GM23338 (cell line): ENCODE results near the gene CTNND2. TPM values are rescaled to one million over a fixed set of nuclear protein-coding genes. Genes with fewer than 3 reads are reported as not detected.

ENCODE experiments used
- ATAC-seq: fragments of 200-7000 bp; cut with Tn5 transposase; 3 replicates; pipeline ENCODE4 v1.9.1; 2020
- DNase-seq: peaks from one replicate; pipeline ENCODE4 v3.0.0-alpha.2; 2015; ENCODE audit warnings: low spot score
- H2AFZ ChIP-seq: fragments of 200-600 bp; sonication (generic); 2 replicates; pipeline ENCODE4 v1.8.0; 2016; ENCODE audit warnings: antibody characterized with exemption, mild to moderate bottlenecking, moderate library complexity
- H3F3A ChIP-seq: fragments of 200-600 bp; sonication (generic); replicated peaks from 2 replicates; pipeline ENCODE4 v1.8.0; 2017; ENCODE audit warnings: antibody characterized with exemption, mixed run types, low read depth
- H3K27ac ChIP-seq: fragments of 200-600 bp; sonication (generic); 2 replicates; pipeline ENCODE4 v1.6.1; 2016; ENCODE audit warnings: low read depth
- H3K27me3 ChIP-seq: fragments of 200-600 bp; sonication (generic); 2 replicates; pipeline ENCODE4 v1.8.0; 2016; ENCODE audit warnings: mild to moderate bottlenecking, mixed run types, moderate library complexity; ENCODE audit not compliant: insufficient read depth
- H3K36me3 ChIP-seq: fragments of 200-600 bp; sonication (generic); 2 replicates; pipeline ENCODE4 v1.8.0; 2016; ENCODE audit warnings: mild to moderate bottlenecking; ENCODE audit not compliant: insufficient read depth
- H3K4me1 ChIP-seq: fragments of 200-600 bp; sonication (generic); 2 replicates; pipeline ENCODE4 v1.8.0; 2016; ENCODE audit warnings: mild to moderate bottlenecking, moderate library complexity; ENCODE audit not compliant: insufficient read depth
- H3K4me2 ChIP-seq: fragments of 200-600 bp; sonication (generic); 2 replicates; pipeline ENCODE4 v1.7.1; 2017; ENCODE audit warnings: mixed run types
- H3K4me3 ChIP-seq: fragments of 200-600 bp; sonication (generic); 2 replicates; pipeline ENCODE4 v1.6.1; 2016; ENCODE audit warnings: mixed run types
- H3K79me2 ChIP-seq: fragments of 200-600 bp; sonication (generic); replicated peaks from 2 replicates; pipeline ENCODE4 v1.8.0; 2017; ENCODE audit warnings: mild to moderate bottlenecking; ENCODE audit not compliant: insufficient read depth
- H3K9me2 ChIP-seq: fragments of 200-600 bp; sonication (generic); 2 replicates; pipeline ENCODE4 v1.8.0; 2017; ENCODE audit not compliant: insufficient read depth
- H4K20me1 ChIP-seq: fragments of 200-600 bp; sonication (generic); replicated peaks from 2 replicates; pipeline ENCODE4 v1.8.0; 2017; ENCODE audit warnings: mild to moderate bottlenecking; ENCODE audit not compliant: insufficient read depth
- H3K27ac Mint-ChIP-seq: 2 replicates; pipeline ENCODE4 v1.8.0; 2020; ENCODE audit warnings: inconsistent platforms, mild to moderate bottlenecking, moderate library complexity, mixed read lengths
- H3K27me3 Mint-ChIP-seq: 3 replicates; pipeline ENCODE4 v1.8.0; 2022; ENCODE audit warnings: low read depth, mild to moderate bottlenecking, moderate library complexity, mixed read lengths, inconsistent platforms; ENCODE audit not compliant: insufficient read depth, poor library complexity
- H3K36me3 Mint-ChIP-seq: 3 replicates; pipeline ENCODE4 v1.8.0; 2021; ENCODE audit warnings: low read depth, mild to moderate bottlenecking, inconsistent platforms, moderate library complexity, mixed read lengths
- H3K4me1 Mint-ChIP-seq: 3 replicates; pipeline ENCODE4 v1.8.0; 2020; ENCODE audit warnings: mild to moderate bottlenecking, inconsistent platforms, mixed read lengths
- H3K4me3 Mint-ChIP-seq: 3 replicates; pipeline ENCODE4 v1.8.0; 2021; ENCODE audit warnings: moderate library complexity, mild to moderate bottlenecking, inconsistent platforms, mixed read lengths
- H3K9me3 Mint-ChIP-seq: 3 replicates; pipeline ENCODE4 v1.8.0; 2020; ENCODE audit warnings: moderate library complexity, mild to moderate bottlenecking, inconsistent platforms, mixed read lengths
- CREB1 ChIP-seq: fragments of 250-450 bp; sonication (Bioruptor Pico); IDR thresholded peaks from 2 replicates; pipeline ENCODE4 v1.5.0; 2020; ENCODE audit warnings: low read depth, mild to moderate bottlenecking, moderate library complexity
- CTCF ChIP-seq, 2 experiments: fragments of 200-600 bp in 1 of 2; sonication (generic) in 1 of 2; conservative IDR thresholded peaks; 2 replicates each; pipeline versions ENCODE4 v1.5.1 to v1.6.1; 2016 to 2017; ENCODE audit warnings: antibody characterized with exemption in 2 of 2, low read depth in 2 of 2, mild to moderate bottlenecking in 2 of 2, moderate library complexity in 1 of 2
- ETS1 ChIP-seq: IDR thresholded peaks from 2 replicates; pipeline ENCODE4 v1.6.1; 2016; ENCODE audit warnings: antibody characterized with exemption
- EZH2 ChIP-seq: fragments of 200-600 bp; sonication (generic); IDR thresholded peaks from one replicate; pipeline ENCODE4 v1.8.0; 2017; ENCODE audit warnings: antibody characterized with exemption, mild to moderate bottlenecking, low read depth; ENCODE audit not compliant: unreplicated experiment
- EZH2phosphoT487 ChIP-seq: fragments of 200-600 bp; sonication (generic); IDR thresholded peaks from one replicate; pipeline ENCODE4 v1.8.1; 2018; ENCODE audit warnings: antibody characterized with exemption; ENCODE audit not compliant: unreplicated experiment
- JUNB ChIP-seq: IDR thresholded peaks from one replicate; pipeline ENCODE4 v1.6.1; 2016; ENCODE audit warnings: antibody characterized with exemption; ENCODE audit not compliant: unreplicated experiment
- NANOG ChIP-seq: IDR thresholded peaks from 2 replicates; pipeline ENCODE4 v1.6.1; 2016; ENCODE audit warnings: antibody characterized with exemption, borderline replicate concordance
- POLR2AphosphoS5 ChIP-seq: IDR thresholded peaks from 2 replicates; pipeline ENCODE4 v1.6.1; 2016; ENCODE audit warnings: antibody characterized with exemption, low read depth
- REST ChIP-seq: IDR thresholded peaks from one replicate; pipeline ENCODE4 v1.6.1; 2018; ENCODE audit warnings: antibody characterized with exemption; ENCODE audit not compliant: unreplicated experiment
- STAT1 ChIP-seq: IDR thresholded peaks from one replicate; pipeline ENCODE4 v1.6.1; 2016; ENCODE audit warnings: antibody characterized with exemption; ENCODE audit not compliant: unreplicated experiment
- ZNF114 ChIP-seq: fragments of 250-450 bp; sonication (Bioruptor Pico); IDR thresholded peaks from 2 replicates; pipeline ENCODE4 v1.5.0; 2020; ENCODE audit warnings: mild to moderate bottlenecking, moderate library complexity
- ZNF331 ChIP-seq: fragments of 250-450 bp; sonication (Bioruptor Pico); IDR thresholded peaks from 2 replicates; pipeline ENCODE4 v1.5.0; 2020; ENCODE audit warnings: low read depth, mild to moderate bottlenecking, moderate library complexity
- ZNF462 ChIP-seq: fragments of 250-450 bp; sonication (Bioruptor Pico); IDR thresholded peaks from 2 replicates; pipeline ENCODE4 v1.5.0; 2020; ENCODE audit warnings: mild to moderate bottlenecking, moderate library complexity
- polyA plus RNA-seq: library from polyadenylated mRNA; unstranded; fragments of >200 nt; fragmentation: Nextera tagmentation; extraction: Ambion mirVana; gene quantifications from 2 replicates; pipeline ENCODE4 v1.2.1, GENCODE V29; 2016
- total RNA-seq: library from RNA; depleted of rRNA; stranded (reverse); fragments of >200 nt; shearing (Covaris generic); gene quantifications from 2 replicates; pipeline ENCODE4 v1.2.3, GENCODE V29; 2014

Gene CTNND2
- total and polyA plus RNA-seq, 2 experiments from 2014 or later = 5.1 to 7.0 TPM

GRCh38 chr5:11037941-11038340, 866.3 kb downstream of the CTNND2 start:
- no peaks in the 10 kb centered on the region for H3K36me3 Mint-ChIP-seq
- H3K4me1 ChIP-seq = no peaks in the 10 kb centered on the region
- no peak overlapping the region for H3K27ac Mint-ChIP-seq
- ATAC-seq = no peak
- H3K4me3 ChIP-seq = no peak overlapping the region
- H3K27me3 ChIP-seq = no peaks in the 10 kb centered on the region
- H3K79me2 ChIP-seq = no peaks in the 10 kb centered on the region
- no peaks in the 10 kb centered on the region for H3K36me3 ChIP-seq
- H3K9me3 Mint-ChIP-seq = no peaks in the 10 kb centered on the region
- no peaks in the 10 kb centered on the region for H3F3A ChIP-seq
- no peak overlapping the region for H2AFZ ChIP-seq
- no peaks in the 10 kb centered on the region for H3K27me3 Mint-ChIP-seq
- TF ChIP-seq CREB1 (no peak), CTCF (conservative IDR thresholded peaks at IDR 0.05; ENCODE audit: low read depth in 2 of 2) (no peak), POLR2AphosphoS5 (no peak), ETS1 (no peak), ZNF114 (CRISPR knock-in tag) (no peak), NANOG (no peak), EZH2 (no peak), JUNB (no peak), STAT1 (no peak), ZNF331 (CRISPR knock-in tag) (no peak), REST (no peak), ZNF462 (no peak), EZH2phosphoT487 (no peak)
- H3K4me3 Mint-ChIP-seq = no peak overlapping the region
- no peaks in the 10 kb centered on the region for H3K4me1 Mint-ChIP-seq
- no peak overlapping the region for H3K4me2 ChIP-seq
- no peak for DNase-seq
- no peaks in the 10 kb centered on the region for H4K20me1 ChIP-seq
- H3K27ac ChIP-seq = no peak overlapping the region
- H3K9me2 ChIP-seq = no peaks in the 10 kb centered on the region
